Neural cell (in vitro differentiated cells): ENCODE measurements around the gene DOCK8. TPM values are rescaled to one million over a fixed set of nuclear protein-coding genes. Genes with fewer than 3 reads are reported as not detected.

ENCODE experiments used
- H2AFZ ChIP-seq: fragments of 200-600, 300-800 bp; sonication (generic), shearing (Covaris generic); 2 replicates; pipeline ENCODE4 v1.6.0; 2014; ENCODE audit warnings: low read depth, mild to moderate bottlenecking, antibody characterized with exemption, low read length, moderate library complexity
- H3F3A ChIP-seq: fragments of 200-600 bp; shearing (Covaris generic); 2 replicates; pipeline ENCODE4 v1.6.1; 2016; ENCODE audit warnings: mild to moderate bottlenecking, moderate library complexity, mixed read lengths, antibody characterized with exemption, low read length; ENCODE audit not compliant: insufficient read depth, poor library complexity, severe bottlenecking
- H3K27ac ChIP-seq: fragments of 200-600, 300-800 bp; sonication (generic), shearing (Covaris generic); 2 replicates; pipeline ENCODE4 v1.5.1; 2014; ENCODE audit warnings: mild to moderate bottlenecking, low read length, moderate library complexity
- H3K27me3 ChIP-seq: fragments of 300-800, 200-600 bp; sonication (generic), shearing (Covaris generic); 2 replicates; pipeline ENCODE4 v1.6.0; 2014; ENCODE audit warnings: mild to moderate bottlenecking, low read depth, low read length, moderate library complexity; ENCODE audit not compliant: insufficient read depth
- H3K36me3 ChIP-seq: fragments of 300-800, 200-600 bp; sonication (generic), shearing (Covaris generic); 2 replicates; pipeline ENCODE4 v1.5.1; 2014; ENCODE audit warnings: mild to moderate bottlenecking, antibody characterized with exemption, low read length, moderate library complexity; ENCODE audit not compliant: insufficient read depth
- H3K4me2 ChIP-seq: fragments of 300-800, 200-600 bp; sonication (generic), shearing (Covaris generic); 2 replicates; pipeline ENCODE4 v1.6.0; 2014; ENCODE audit warnings: mild to moderate bottlenecking, low read length
- H3K4me3 ChIP-seq: fragments of 300-800, 200-600 bp; sonication (generic), shearing (Covaris generic); 2 replicates; pipeline ENCODE4 v1.5.1; 2014; ENCODE audit warnings: mild to moderate bottlenecking, low read length, moderate library complexity
- H3K79me2 ChIP-seq: fragments of 200-600 bp; shearing (Covaris generic); replicated peaks from 2 replicates; pipeline ENCODE4 v1.6.0; 2014; ENCODE audit warnings: mild to moderate bottlenecking, low read length, moderate library complexity; ENCODE audit not compliant: insufficient read depth
- H3K9ac ChIP-seq: fragments of 300-800, 200-600 bp; sonication (generic), shearing (Covaris generic); 2 replicates; pipeline ENCODE4 v1.6.1; 2016; ENCODE audit warnings: mild to moderate bottlenecking, low read length, mixed read lengths
- H3K9me2 ChIP-seq: fragments of 200-600 bp; shearing (Covaris generic); 2 replicates; pipeline ENCODE4 v1.6.1; 2016; ENCODE audit warnings: mild to moderate bottlenecking, low read length, mixed read lengths; ENCODE audit not compliant: insufficient read depth
- H3K9me3 ChIP-seq: fragments of 200-600, 300-800 bp; sonication (generic), shearing (Covaris generic); 2 replicates; pipeline ENCODE4 v1.6.1; 2016; ENCODE audit warnings: mild to moderate bottlenecking, mixed run types, low read length, moderate library complexity, mixed read lengths
- H4K20me1 ChIP-seq: fragments of 200-600 bp; shearing (Covaris generic); 2 replicates; pipeline ENCODE4 v1.6.1; 2016; ENCODE audit warnings: mild to moderate bottlenecking, mixed run types; ENCODE audit not compliant: insufficient read depth
- EP300 ChIP-seq: fragments of 450-650 bp; conservative IDR thresholded peaks from 2 replicates; pipeline ENCODE4 v1.6.1; 2014; ENCODE audit warnings: antibody characterized with exemption, mild to moderate bottlenecking, moderate library complexity; ENCODE audit not compliant: poor library complexity, severe bottlenecking
- EZH2 ChIP-seq: fragments of 200-600, 300-800 bp; shearing (Covaris generic), sonication (generic); IDR thresholded peaks from 2 replicates; pipeline ENCODE4 v1.6.1; 2014; ENCODE audit warnings: antibody characterized with exemption, low read length, borderline replicate concordance, mild to moderate bottlenecking; ENCODE audit not compliant: insufficient read depth, poor library complexity, severe bottlenecking
- MXI1 ChIP-seq: fragments of 450-650 bp; conservative IDR thresholded peaks from 2 replicates; pipeline ENCODE4 v1.6.1; 2014; ENCODE audit warnings: antibody characterized with exemption, mild to moderate bottlenecking; ENCODE audit not compliant: poor library complexity, severe bottlenecking
- POLR2AphosphoS5 ChIP-seq: IDR thresholded peaks from 2 replicates; pipeline ENCODE4 v1.6.1; 2012
- RAD21 ChIP-seq: fragments of 450-650 bp; conservative IDR thresholded peaks from 2 replicates; pipeline ENCODE4 v1.6.1; 2014; ENCODE audit warnings: antibody characterized with exemption, mild to moderate bottlenecking, moderate library complexity
- SMC3 ChIP-seq: fragments of 450-650 bp; conservative IDR thresholded peaks from 2 replicates; pipeline ENCODE4 v1.6.1; 2014; ENCODE audit warnings: antibody characterized with exemption, mild to moderate bottlenecking, moderate library complexity; ENCODE audit not compliant: poor library complexity
- TAF1 ChIP-seq: IDR thresholded peaks from 2 replicates; pipeline ENCODE4 v1.6.1; 2012; ENCODE audit warnings: low read depth
- polyA plus RNA-seq: library from polyadenylated mRNA; depleted of rRNA; stranded (reverse); fragments of >200 nt; gene quantifications from 2 replicates; pipeline ENCODE4 v1.2.3, GENCODE V29; 2014
- TF ChIP-seq, protein P1 (sequence below): IDR thresholded peaks from 2 replicates; pipeline ENCODE4 v1.6.1; 2012; ENCODE audit warnings: borderline replicate concordance
- TF ChIP-seq, protein P2 (sequence below): fragments of 450-650 bp; IDR thresholded peaks from 2 replicates; pipeline ENCODE4 v1.5.1; 2014; ENCODE audit warnings: antibody characterized with exemption, mild to moderate bottlenecking, moderate library complexity; ENCODE audit not compliant: poor library complexity, severe bottlenecking

DOCK8 gene
- polyA plus RNA-seq, 1 donor from 2014 or later: not detected

GRCh38 chr9:278651-279050 is 64.0 kb downstream of the DOCK8 start:
- no peak overlapping the region for H3K4me3 ChIP-seq
- no peak for TF ChIP-seq EP300
- TF ChIP-seq EZH2: no peak
- TF ChIP-seq, protein P1, sequence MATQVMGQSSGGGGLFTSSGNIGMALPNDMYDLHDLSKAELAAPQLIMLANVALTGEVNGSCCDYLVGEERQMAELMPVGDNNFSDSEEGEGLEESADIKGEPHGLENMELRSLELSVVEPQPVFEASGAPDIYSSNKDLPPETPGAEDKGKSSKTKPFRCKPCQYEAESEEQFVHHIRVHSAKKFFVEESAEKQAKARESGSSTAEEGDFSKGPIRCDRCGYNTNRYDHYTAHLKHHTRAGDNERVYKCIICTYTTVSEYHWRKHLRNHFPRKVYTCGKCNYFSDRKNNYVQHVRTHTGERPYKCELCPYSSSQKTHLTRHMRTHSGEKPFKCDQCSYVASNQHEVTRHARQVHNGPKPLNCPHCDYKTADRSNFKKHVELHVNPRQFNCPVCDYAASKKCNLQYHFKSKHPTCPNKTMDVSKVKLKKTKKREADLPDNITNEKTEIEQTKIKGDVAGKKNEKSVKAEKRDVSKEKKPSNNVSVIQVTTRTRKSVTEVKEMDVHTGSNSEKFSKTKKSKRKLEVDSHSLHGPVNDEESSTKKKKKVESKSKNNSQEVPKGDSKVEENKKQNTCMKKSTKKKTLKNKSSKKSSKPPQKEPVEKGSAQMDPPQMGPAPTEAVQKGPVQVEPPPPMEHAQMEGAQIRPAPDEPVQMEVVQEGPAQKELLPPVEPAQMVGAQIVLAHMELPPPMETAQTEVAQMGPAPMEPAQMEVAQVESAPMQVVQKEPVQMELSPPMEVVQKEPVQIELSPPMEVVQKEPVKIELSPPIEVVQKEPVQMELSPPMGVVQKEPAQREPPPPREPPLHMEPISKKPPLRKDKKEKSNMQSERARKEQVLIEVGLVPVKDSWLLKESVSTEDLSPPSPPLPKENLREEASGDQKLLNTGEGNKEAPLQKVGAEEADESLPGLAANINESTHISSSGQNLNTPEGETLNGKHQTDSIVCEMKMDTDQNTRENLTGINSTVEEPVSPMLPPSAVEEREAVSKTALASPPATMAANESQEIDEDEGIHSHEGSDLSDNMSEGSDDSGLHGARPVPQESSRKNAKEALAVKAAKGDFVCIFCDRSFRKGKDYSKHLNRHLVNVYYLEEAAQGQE: no peak
- no peak for TF ChIP-seq RAD21
- no peak for TF ChIP-seq POLR2AphosphoS5
- TF ChIP-seq TAF1: no peak
- TF ChIP-seq SMC3: no peak
- TF ChIP-seq MXI1: no peak
- TF ChIP-seq, protein P2, sequence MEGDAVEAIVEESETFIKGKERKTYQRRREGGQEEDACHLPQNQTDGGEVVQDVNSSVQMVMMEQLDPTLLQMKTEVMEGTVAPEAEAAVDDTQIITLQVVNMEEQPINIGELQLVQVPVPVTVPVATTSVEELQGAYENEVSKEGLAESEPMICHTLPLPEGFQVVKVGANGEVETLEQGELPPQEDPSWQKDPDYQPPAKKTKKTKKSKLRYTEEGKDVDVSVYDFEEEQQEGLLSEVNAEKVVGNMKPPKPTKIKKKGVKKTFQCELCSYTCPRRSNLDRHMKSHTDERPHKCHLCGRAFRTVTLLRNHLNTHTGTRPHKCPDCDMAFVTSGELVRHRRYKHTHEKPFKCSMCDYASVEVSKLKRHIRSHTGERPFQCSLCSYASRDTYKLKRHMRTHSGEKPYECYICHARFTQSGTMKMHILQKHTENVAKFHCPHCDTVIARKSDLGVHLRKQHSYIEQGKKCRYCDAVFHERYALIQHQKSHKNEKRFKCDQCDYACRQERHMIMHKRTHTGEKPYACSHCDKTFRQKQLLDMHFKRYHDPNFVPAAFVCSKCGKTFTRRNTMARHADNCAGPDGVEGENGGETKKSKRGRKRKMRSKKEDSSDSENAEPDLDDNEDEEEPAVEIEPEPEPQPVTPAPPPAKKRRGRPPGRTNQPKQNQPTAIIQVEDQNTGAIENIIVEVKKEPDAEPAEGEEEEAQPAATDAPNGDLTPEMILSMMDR: no peak
- H3K9me2 ChIP-seq: no peaks in the 10 kb centered on the region
- H2AFZ ChIP-seq: no peak overlapping the region
- H3K9ac ChIP-seq: no peak overlapping the region
- H3K27me3 ChIP-seq: no peaks in the 10 kb centered on the region
- no peaks in the 10 kb centered on the region for H4K20me1 ChIP-seq
- no peaks in the 10 kb centered on the region for H3K9me3 ChIP-seq
- H3F3A ChIP-seq: no peaks in the 10 kb centered on the region
- no peaks in the 10 kb centered on the region for H3K79me2 ChIP-seq
- no peaks in the 10 kb centered on the region for H3K36me3 ChIP-seq
- H3K4me2 ChIP-seq: no peak overlapping the region
- no peak overlapping the region for H3K27ac ChIP-seq

DNA sequence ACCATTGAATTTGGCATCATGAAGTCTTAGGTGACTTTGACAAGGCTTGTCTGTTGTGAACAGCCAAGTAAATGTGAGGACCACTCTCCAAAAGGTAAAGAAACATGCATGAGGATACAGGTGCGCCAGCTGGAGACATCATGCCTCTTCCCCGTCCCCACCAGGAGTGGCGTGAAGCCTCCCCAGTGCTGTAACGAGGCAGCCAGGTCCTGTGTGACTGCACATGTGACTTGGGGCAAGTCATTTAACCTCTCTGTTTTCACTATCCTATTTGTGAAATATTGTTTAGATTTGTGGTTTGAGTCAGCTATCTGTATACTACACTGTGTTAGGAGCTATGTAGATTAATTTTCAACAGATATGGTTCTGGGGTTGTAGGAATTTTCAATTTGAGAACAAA is 65.0 kb downstream of the DOCK8 start:
- Histone ChIP-seq H4K20me1 (no peaks in the 10 kb centered on the region), H3K4me2 (no peak overlapping the region), H3K79me2 (no peaks in the 10 kb centered on the region), H3K36me3 (no peaks in the 10 kb centered on the region), H3K27me3 (no peaks in the 10 kb centered on the region), H3F3A (no peaks in the 10 kb centered on the region), H3K9ac (no peak overlapping the region), H3K9me3 (no peaks in the 10 kb centered on the region), H2AFZ (no peak overlapping the region), H3K4me3 (no peak overlapping the region), H3K9me2 (no peaks in the 10 kb centered on the region), H3K27ac (no peak overlapping the region)
- TF ChIP-seq POLR2AphosphoS5: no peak
- TF ChIP-seq, protein P1: no peak
- no peak for TF ChIP-seq EP300
- TF ChIP-seq, protein P2: no peak
- TF ChIP-seq MXI1: no peak
- TF ChIP-seq EZH2: no peak
- TF ChIP-seq TAF1: no peak
- no peak for TF ChIP-seq RAD21
- TF ChIP-seq SMC3: no peak
